Measurements from ENCODE around the gene UBAC2.

DNA sequence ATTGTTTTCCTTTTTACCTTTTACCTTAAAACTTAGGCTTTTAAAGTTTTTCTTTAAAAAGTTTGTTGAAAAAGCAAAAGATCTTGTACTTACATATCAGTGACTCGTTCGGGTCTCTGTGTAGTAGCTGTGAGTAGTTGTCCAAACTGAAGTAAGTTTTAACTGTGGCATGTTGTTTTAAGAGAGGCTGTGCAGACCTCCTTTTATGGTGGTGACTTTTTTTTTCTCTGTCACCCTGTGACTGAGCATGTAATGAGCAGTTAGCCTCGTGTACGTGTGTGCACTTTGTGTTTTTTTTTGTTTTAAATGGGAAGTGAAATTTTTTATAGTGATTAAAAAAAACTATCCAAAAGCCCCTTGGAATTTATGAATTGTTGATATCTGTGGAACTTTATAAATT lies 106.6 kb downstream of the UBAC2 start, which contains the start of gene GPR183:
- TF ChIP-seq POLR2A (IDR thresholded peaks at IDR 0.05; ENCODE audit: low read depth, low read length) (peak; percentile 96), POLR2AphosphoS5 (IDR thresholded peaks at IDR 0.05; ENCODE audit: low read depth, low read length) (peak; percentile 94), TAF1 (IDR thresholded peaks at IDR 0.05; ENCODE audit: low read depth, low read length) (peak; percentile 86)
